SK-N-SH (cell line): ENCODE measurements around the gene C3orf70. TPM values are rescaled to one million over a fixed set of nuclear protein-coding genes. Genes with fewer than 3 reads are reported as not detected.

Experiments used
- CTCF ChIA-PET: fragments of 300-600, 350-600 bp; formaldehyde crosslinking; extraction: SDS; loops from one replicate; lab custom pipeline; 2021; lab: Yijun Ruan, JAX
- POLR2A ChIA-PET: fragments of 350-600 bp; sonication (Branson Sonifier 250); formaldehyde crosslinking; extraction: SDS; loops from one replicate; lab custom pipeline; 2020; ENCODE audit warnings: antibody characterized with exemption, inconsistent platforms; lab: Yijun Ruan, JAX
- DNase-seq: peaks from one replicate; pipeline ENCODE4 v3.0.0; 2012
- H2AFZ ChIP-seq: fragments of 200-600 bp; sonication (generic); 2 replicates; pipeline ENCODE4 v1.8.1; 2016; ENCODE audit warnings: antibody characterized with exemption, mild to moderate bottlenecking, low read depth
- H3F3A ChIP-seq: fragments of 200-600 bp; sonication (generic); replicated peaks from 2 replicates; pipeline ENCODE3; 2016; ENCODE audit warnings: antibody characterized with exemption, mild to moderate bottlenecking; ENCODE audit not compliant: insufficient read depth
- H3K27ac ChIP-seq, 2 experiments: fragments of 200-500 bp in 1 of 2; fragments of 200-600 bp in 1 of 2; sonication (Bioruptor generic) in 1 of 2; sonication (generic), shearing (Covaris generic) in 1 of 2; 2 replicates each; pipeline versions ENCODE4 v1.5.1 to v1.6.1; 2014 to 2016; ENCODE audit warnings: low read depth in 2 of 2, inconsistent platforms in 1 of 2, low read length in 1 of 2, mild to moderate bottlenecking in 1 of 2, mixed read lengths in 1 of 2
- H3K27me3 ChIP-seq: fragments of 200-600 bp; sonication (generic), shearing (Covaris generic); 2 replicates; pipeline ENCODE4 v1.6.1; 2016; ENCODE audit warnings: mixed run types; ENCODE audit not compliant: insufficient read depth
- H3K36me3 ChIP-seq, 2 experiments: fragments of 200-500 bp in 1 of 2; fragments of 200-600 bp in 1 of 2; sonication (Bioruptor generic) in 1 of 2; sonication (generic) in 1 of 2; replicated peaks in 1 of 2; 2 replicates each; pipeline versions ENCODE3 to v1.5.1; 2014 to 2016; ENCODE audit warnings: low read length in 1 of 2, mild to moderate bottlenecking in 1 of 2; ENCODE audit not compliant: insufficient read depth in 2 of 2, control insufficient read depth in 1 of 2
- H3K4me1 ChIP-seq, 2 experiments: fragments of 200-500 bp in 1 of 2; fragments of 200-600 bp in 1 of 2; sonication (Bioruptor generic) in 1 of 2; sonication (generic), shearing (Covaris generic) in 1 of 2; 2 replicates each; pipeline versions ENCODE4 v1.5.1 to v1.6.1; 2014 to 2016; ENCODE audit warnings: low read depth in 1 of 2, low read length in 1 of 2, mixed run types in 1 of 2; ENCODE audit not compliant: insufficient read depth in 2 of 2, control insufficient read depth in 1 of 2
- H3K4me2 ChIP-seq: fragments of 200-600 bp; sonication (generic), shearing (Covaris generic); 2 replicates; pipeline ENCODE4 v1.6.1; 2017; ENCODE audit warnings: mixed run types
- H3K4me3 ChIP-seq, 2 experiments: fragments of 200-500 bp in 1 of 2; fragments of 200-600 bp in 1 of 2; sonication (Bioruptor generic) in 1 of 2; sonication (generic), shearing (Covaris generic) in 1 of 2; 2 replicates each; pipeline versions ENCODE4 v1.5.1 to v1.8.1; 2014 to 2016; ENCODE audit warnings: low read depth in 2 of 2, inconsistent platforms in 1 of 2, low read length in 1 of 2, mild to moderate bottlenecking in 1 of 2, mixed read lengths in 1 of 2, moderate library complexity in 1 of 2
- H3K79me2 ChIP-seq: fragments of 200-600 bp; sonication (generic); 2 replicates; pipeline ENCODE4 v1.8.1; 2017; ENCODE audit warnings: mild to moderate bottlenecking; ENCODE audit not compliant: insufficient read depth
- H3K9ac ChIP-seq: fragments of 200-600 bp; sonication (generic); 2 replicates; pipeline ENCODE4 v1.6.1; 2017; ENCODE audit warnings: mixed run types
- H3K9me2 ChIP-seq: fragments of 200-600 bp; sonication (generic); 2 replicates; pipeline ENCODE4 v1.6.1; 2017; ENCODE audit warnings: mixed run types
- H3K9me3 ChIP-seq: fragments of 200-600 bp; sonication (generic); 2 replicates; pipeline ENCODE4 v1.6.1; 2017; ENCODE audit warnings: mixed run types, mild to moderate bottlenecking, moderate library complexity
- H4K20me1 ChIP-seq: fragments of 200-600 bp; sonication (generic); 2 replicates; pipeline ENCODE4 v1.6.1; 2017; ENCODE audit warnings: mild to moderate bottlenecking, mixed run types; ENCODE audit not compliant: insufficient read depth
- CHD2 ChIP-seq: fragments of 150-350 bp; IDR thresholded peaks from 2 replicates; pipeline ENCODE4 v1.6.1; 2018; ENCODE audit warnings: low read length; ENCODE audit not compliant: partially characterized antibody
- FOXJ3 ChIP-seq: sonication (generic); formaldehyde crosslinking; IDR thresholded peaks from 2 replicates; pipeline ENCODE4 v1.5.1; 2020; ENCODE audit warnings: mild to moderate bottlenecking, missing genetic modification reagents
- FOXM1 ChIP-seq: IDR thresholded peaks from 2 replicates; pipeline ENCODE4 v1.4.0; 2012; ENCODE audit warnings: low read depth, mild to moderate bottlenecking
- JUND ChIP-seq: IDR thresholded peaks from 2 replicates; pipeline ENCODE4 v1.4.0; 2012
- MAX ChIP-seq: IDR thresholded peaks from 2 replicates; pipeline ENCODE4 v1.4.0; 2012; ENCODE audit warnings: low read depth
- NRF1 ChIP-seq: IDR thresholded peaks from 2 replicates; pipeline ENCODE4 v1.6.1; 2012; ENCODE audit warnings: low read depth, mild to moderate bottlenecking, low read length
- RAD21 ChIP-seq: IDR thresholded peaks from 2 replicates; pipeline ENCODE4 v1.6.1; 2012; ENCODE audit warnings: mild to moderate bottlenecking, low read length
- RCOR1 ChIP-seq: fragments of 150-350 bp; IDR thresholded peaks from 2 replicates; pipeline ENCODE4 v1.6.1; 2017; ENCODE audit warnings: antibody characterized with exemption, low read length
- TAF1 ChIP-seq: IDR thresholded peaks from 2 replicates; pipeline ENCODE4 v1.6.1; 2012; ENCODE audit warnings: low read depth, mild to moderate bottlenecking, low read length, moderate library complexity, borderline replicate concordance
- TEAD4 ChIP-seq: IDR thresholded peaks from 2 replicates; pipeline ENCODE4 v1.4.0; 2012; ENCODE audit warnings: mild to moderate bottlenecking, borderline replicate concordance; ENCODE audit not compliant: insufficient read depth
- ZBTB33 ChIP-seq: IDR thresholded peaks from 2 replicates; pipeline ENCODE4 v1.4.0; 2012; ENCODE audit warnings: low read depth, borderline replicate concordance
- WGBS: methylation state at CpG from one replicate; pipeline ENCODE4 v1.1.6; 2017; ENCODE audit warnings: low lambda C conversion rate; 5-methylcytosine and 5-hydroxymethylcytosine counted together
- polyA plus RNA-seq, 3 experiments: library from polyadenylated mRNA; depleted of rRNA; stranded (reverse); fragments of >200 nt; gene quantifications; 2 replicates each; pipeline ENCODE4 v1.2.3, GENCODE V29; 2012
- TF ChIP-seq, protein P1 (sequence below): IDR thresholded peaks from 2 replicates; pipeline ENCODE4 v1.4.0; 2012; ENCODE audit warnings: low read depth, borderline replicate concordance
- TF ChIP-seq, protein P2 (sequence below): fragments of 200-600 bp; sonication (generic); IDR thresholded peaks from 2 replicates; pipeline ENCODE4 v1.6.1; 2017; ENCODE audit warnings: antibody characterized with exemption, mild to moderate bottlenecking, moderate library complexity
- TF ChIP-seq, protein P3 (sequence below): IDR thresholded peaks from 2 replicates; pipeline ENCODE4; 2012

The C3orf70 gene
- polyA plus RNA-seq, 1 of the 3 experiments (the other 2 are of a cell fraction) = under 0.01 TPM

GRCh38 chr3:185069037-185070030 is 83.5 kb downstream of the C3orf70 start:
- CTCF ChIA-PET = interaction anchor here (0.6 to 2.8 kb wide), 9 partner anchors 17 to 239 kb away, joined by 3 to 11 read pairs (median 5); no protein-coding TSS in a partner anchor

More at GRCh38 chr3:185069037-185070030, 83.5 kb downstream of the C3orf70 start:
- Histone ChIP-seq H3K27me3 (no peaks in the 10 kb centered on the region; the same call in 1 of the 2 replicates), H3F3A (no peaks in the 10 kb centered on the region), H3K4me3 (no peak overlapping the region), H3K4me1 (peaks cover 0 to 11% of the 10 kb centered on the region in 2 experiments; a peak in 1 of 4 replicates), H3K36me3 (no peaks in the 10 kb centered on the region), H3K4me2 (no peak overlapping the region), H3K9me2 (no peaks in the 10 kb centered on the region), H3K79me2 (no peaks in the 10 kb centered on the region), H4K20me1 (no peaks in the 10 kb centered on the region), H2AFZ (no peak overlapping the region), H3K9me3 (no peaks in the 10 kb centered on the region), H3K27ac (no peak overlapping the region), H3K9ac (no peak overlapping the region)
- DNase-seq = peak; percentile 51
- peak; percentile 36; the same call in 1 of the 2 replicates for TF ChIP-seq RAD21
- no peak for TF ChIP-seq NRF1
- TF ChIP-seq, protein P1, sequence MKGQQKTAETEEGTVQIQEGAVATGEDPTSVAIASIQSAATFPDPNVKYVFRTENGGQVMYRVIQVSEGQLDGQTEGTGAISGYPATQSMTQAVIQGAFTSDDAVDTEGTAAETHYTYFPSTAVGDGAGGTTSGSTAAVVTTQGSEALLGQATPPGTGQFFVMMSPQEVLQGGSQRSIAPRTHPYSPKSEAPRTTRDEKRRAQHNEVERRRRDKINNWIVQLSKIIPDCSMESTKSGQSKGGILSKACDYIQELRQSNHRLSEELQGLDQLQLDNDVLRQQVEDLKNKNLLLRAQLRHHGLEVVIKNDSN = no peak
- no peak for TF ChIP-seq MAX
- no peak for TF ChIP-seq ZBTB33
- no peak for TF ChIP-seq FOXM1
- TF ChIP-seq, protein P2, sequence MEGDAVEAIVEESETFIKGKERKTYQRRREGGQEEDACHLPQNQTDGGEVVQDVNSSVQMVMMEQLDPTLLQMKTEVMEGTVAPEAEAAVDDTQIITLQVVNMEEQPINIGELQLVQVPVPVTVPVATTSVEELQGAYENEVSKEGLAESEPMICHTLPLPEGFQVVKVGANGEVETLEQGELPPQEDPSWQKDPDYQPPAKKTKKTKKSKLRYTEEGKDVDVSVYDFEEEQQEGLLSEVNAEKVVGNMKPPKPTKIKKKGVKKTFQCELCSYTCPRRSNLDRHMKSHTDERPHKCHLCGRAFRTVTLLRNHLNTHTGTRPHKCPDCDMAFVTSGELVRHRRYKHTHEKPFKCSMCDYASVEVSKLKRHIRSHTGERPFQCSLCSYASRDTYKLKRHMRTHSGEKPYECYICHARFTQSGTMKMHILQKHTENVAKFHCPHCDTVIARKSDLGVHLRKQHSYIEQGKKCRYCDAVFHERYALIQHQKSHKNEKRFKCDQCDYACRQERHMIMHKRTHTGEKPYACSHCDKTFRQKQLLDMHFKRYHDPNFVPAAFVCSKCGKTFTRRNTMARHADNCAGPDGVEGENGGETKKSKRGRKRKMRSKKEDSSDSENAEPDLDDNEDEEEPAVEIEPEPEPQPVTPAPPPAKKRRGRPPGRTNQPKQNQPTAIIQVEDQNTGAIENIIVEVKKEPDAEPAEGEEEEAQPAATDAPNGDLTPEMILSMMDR = peak; percentile 10; the same call in 1 of the 2 replicates
- TF ChIP-seq RCOR1 = no peak
- TF ChIP-seq CHD2 = no peak
- no peak for TF ChIP-seq FOXJ3 (CRISPR knock-in tag)
- TF ChIP-seq, protein P3, sequence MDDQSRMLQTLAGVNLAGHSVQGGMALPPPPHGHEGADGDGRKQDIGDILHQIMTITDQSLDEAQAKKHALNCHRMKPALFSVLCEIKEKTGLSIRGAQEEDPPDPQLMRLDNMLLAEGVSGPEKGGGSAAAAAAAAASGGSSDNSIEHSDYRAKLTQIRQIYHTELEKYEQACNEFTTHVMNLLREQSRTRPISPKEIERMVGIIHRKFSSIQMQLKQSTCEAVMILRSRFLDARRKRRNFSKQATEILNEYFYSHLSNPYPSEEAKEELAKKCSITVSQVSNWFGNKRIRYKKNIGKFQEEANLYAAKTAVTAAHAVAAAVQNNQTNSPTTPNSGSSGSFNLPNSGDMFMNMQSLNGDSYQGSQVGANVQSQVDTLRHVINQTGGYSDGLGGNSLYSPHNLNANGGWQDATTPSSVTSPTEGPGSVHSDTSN = no peak
- TF ChIP-seq TEAD4 = no peak
- no peak for TF ChIP-seq JUND
- TF ChIP-seq TAF1 = no peak
- 72% methylated on average over 16 of the region's 28 CpGs for WGBS
- POLR2A ChIA-PET = no interaction called here
